Brain microvascular endothelial cell (primary cell): ENCODE measurements around the gene RAB15.
A peak's percentile ranks its signal among the peaks of the same experiment; 100 is the strongest.

Experiments
- DNase-seq: peaks from one replicate; pipeline ENCODE4 v3.0.0-alpha.2; 2020
- H3K27ac ChIP-seq: fragments of 250-450 bp; sonication (Bioruptor Pico); 2 replicates; pipeline ENCODE4 v1.5.1; 2020; ENCODE audit warnings: mild to moderate bottlenecking, moderate library complexity
- H3K27me3 ChIP-seq: fragments of 250-450 bp; sonication (Bioruptor Pico); replicated peaks from 2 replicates; pipeline ENCODE4 v1.5.1; 2020; ENCODE audit warnings: mild to moderate bottlenecking
- H3K36me3 ChIP-seq: fragments of 250-450 bp; sonication (Bioruptor Pico); replicated peaks from 2 replicates; pipeline ENCODE4 v1.5.1; 2020; ENCODE audit warnings: mild to moderate bottlenecking
- H3K4me3 ChIP-seq: 2 replicates; pipeline ENCODE4 v1.5.1; 2011; ENCODE audit warnings: low read depth, mild to moderate bottlenecking, control low read depth, low read length, moderate library complexity
- CTCF ChIP-seq: IDR thresholded peaks from 2 replicates; pipeline ENCODE4 v1.5.1; 2011; ENCODE audit warnings: low read depth, mild to moderate bottlenecking, moderate library complexity, low read length, control low read depth, inconsistent platforms; ENCODE audit errors: missing control alignments
- in situ Hi-C: cut with HindIII; loops from 2 replicates; pipeline ENCODE4 v1.10.0; 2017; ENCODE audit warnings: low sequenced_read_pairs, low pct_ligation_motif_present

Gene RAB15

DNA sequence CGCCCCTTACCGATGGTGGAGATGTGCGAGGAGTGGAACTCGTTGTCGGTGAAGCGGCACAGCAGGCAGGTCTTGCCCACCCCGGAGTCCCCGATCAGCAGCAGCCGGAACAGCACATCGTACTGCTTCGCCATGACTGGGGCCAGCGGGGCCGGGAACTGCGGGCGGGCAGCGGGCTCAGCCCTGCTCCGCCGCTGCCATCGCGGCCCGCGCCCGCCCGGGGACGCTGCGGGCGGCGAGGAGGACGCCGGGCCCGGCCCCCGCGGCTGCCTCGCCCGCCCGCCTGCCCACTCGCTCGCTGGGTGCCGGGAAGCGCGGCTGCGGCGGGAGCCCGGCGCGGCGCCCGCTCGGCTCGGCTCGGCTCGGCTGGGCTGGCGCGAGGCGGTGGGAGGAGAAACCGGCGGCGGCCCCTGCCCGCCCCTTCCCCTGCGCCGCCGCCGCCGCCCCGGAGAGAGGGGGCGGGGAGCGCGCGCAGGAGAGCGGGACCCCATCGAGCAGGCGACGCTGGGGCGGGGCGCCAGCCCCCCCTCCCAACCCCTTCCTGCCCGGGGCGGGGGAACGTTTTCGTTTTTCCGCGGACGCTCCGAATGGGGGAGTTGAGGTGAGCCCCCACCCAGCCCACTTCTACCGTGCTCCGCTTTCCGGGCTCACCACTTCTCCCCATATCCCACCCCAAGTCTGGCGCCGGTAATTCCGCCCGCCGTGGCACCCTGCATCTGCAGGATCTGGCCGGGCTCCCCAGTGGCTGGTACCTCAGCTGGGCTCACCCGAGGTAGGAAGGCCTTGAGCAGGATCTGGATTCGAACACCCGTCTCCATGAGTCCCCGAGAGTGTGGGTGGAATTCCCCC lies at the start of gene RAB15:
RAB15 (minus strand) TSS at position 394 of the 849 bp plus-strand sequence; CDS start at position 134, 260 bp downstream.
- DNase-seq: no peak
- Histone ChIP-seq H3K36me3 (no peaks in the 10 kb centered on the region), H3K27ac (no peak within 1 kb of the TSS), H3K4me3 (peak within 1 kb of the TSS; percentile 65), H3K27me3 (no peaks in the 10 kb centered on the region)
- no peak for TF ChIP-seq CTCF
- in situ Hi-C loops: no loop called here

- no peak overlapping the region for H3K27ac ChIP-seq
- H3K36me3 ChIP-seq: peaks cover 7% of the 10 kb centered on the region
- H3K27me3 ChIP-seq: no peaks in the 10 kb centered on the region
- peak; percentile 72 for DNase-seq
- in situ Hi-C loops: no loop called here
- H3K4me3 ChIP-seq: no peak overlapping the region
- TF ChIP-seq CTCF: peak; percentile 81
Observed at GRCh38 chr14:65019944-65020566, 47.9 kb upstream of the RAB15 start.

GRCh38 chr14:65016471-65016870 lies 44.3 kb upstream of the RAB15 start:
- TF ChIP-seq CTCF: no peak
- no peak for DNase-seq
- in situ Hi-C loops: no loop called here
- H3K4me3 ChIP-seq: no peak overlapping the region
- H3K27me3 ChIP-seq: no peaks in the 10 kb centered on the region
- H3K36me3 ChIP-seq: peaks cover 14% of the 10 kb centered on the region
- H3K27ac ChIP-seq: no peak overlapping the region

DNA sequence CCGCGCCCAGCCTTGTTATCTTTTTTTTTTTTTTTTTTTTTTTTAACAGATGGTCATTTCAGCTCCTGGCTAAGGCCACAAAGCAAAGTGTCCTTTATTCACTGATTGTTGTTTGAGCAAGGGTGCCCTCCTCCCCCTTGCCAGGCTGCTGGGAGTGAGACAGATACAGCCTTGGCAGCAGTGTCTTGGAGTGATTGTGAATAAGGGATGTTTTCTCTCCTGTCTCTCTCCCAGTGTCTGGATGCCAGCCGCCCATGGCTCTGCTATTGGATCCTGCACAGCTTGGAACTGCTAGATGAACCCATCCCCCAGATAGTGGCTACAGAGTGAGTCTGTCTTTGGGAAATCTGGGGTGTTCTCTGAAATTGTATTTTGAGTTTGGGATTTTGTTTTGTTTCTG lies 43.3 kb upstream of the RAB15 start:
- in situ Hi-C loops: no loop called here
- Histone ChIP-seq H3K36me3 (peaks cover 14% of the 10 kb centered on the region), H3K27me3 (no peaks in the 10 kb centered on the region), H3K27ac (no peak overlapping the region), H3K4me3 (no peak overlapping the region)
- no peak for DNase-seq
- TF ChIP-seq CTCF: no peak

GRCh38 chr14:65012353-65012752 lies 40.2 kb upstream of the RAB15 start:
- in situ Hi-C loops: no loop called here
- DNase-seq: no peak
- Histone ChIP-seq H3K4me3 (no peak overlapping the region), H3K27ac (no peak overlapping the region), H3K36me3 (peaks cover 14% of the 10 kb centered on the region), H3K27me3 (no peaks in the 10 kb centered on the region)
- no peak for TF ChIP-seq CTCF

DNA sequence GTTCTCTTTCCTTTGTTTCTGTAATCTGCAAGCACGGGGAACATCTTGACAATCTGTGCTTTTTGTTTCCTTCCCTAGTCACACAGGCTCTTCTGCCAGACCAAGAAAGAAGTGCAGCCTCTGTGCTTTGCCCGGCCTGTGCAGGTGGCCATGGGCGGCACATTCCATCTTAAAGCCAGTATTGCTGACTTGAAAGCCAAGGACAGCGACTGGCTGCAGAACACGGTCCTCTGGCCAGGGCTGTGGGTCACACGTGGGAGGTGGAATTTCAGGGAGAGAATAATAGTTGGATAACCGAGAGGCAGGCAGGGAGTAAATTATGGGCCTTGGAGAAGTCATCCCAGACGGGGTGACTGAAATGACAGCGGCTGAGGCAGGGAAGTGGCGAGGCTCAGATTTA lies 39.4 kb upstream of the RAB15 start:
- in situ Hi-C loops: no loop called here
- no peak overlapping the region for H3K27ac ChIP-seq
- no peak overlapping the region for H3K4me3 ChIP-seq
- no peak for TF ChIP-seq CTCF
- no peak for DNase-seq
- H3K27me3 ChIP-seq: no peaks in the 10 kb centered on the region
- H3K36me3 ChIP-seq: peaks cover 14% of the 10 kb centered on the region
